ENCODE results near the gene ZNF488.

Gene ZNF488

DNA sequence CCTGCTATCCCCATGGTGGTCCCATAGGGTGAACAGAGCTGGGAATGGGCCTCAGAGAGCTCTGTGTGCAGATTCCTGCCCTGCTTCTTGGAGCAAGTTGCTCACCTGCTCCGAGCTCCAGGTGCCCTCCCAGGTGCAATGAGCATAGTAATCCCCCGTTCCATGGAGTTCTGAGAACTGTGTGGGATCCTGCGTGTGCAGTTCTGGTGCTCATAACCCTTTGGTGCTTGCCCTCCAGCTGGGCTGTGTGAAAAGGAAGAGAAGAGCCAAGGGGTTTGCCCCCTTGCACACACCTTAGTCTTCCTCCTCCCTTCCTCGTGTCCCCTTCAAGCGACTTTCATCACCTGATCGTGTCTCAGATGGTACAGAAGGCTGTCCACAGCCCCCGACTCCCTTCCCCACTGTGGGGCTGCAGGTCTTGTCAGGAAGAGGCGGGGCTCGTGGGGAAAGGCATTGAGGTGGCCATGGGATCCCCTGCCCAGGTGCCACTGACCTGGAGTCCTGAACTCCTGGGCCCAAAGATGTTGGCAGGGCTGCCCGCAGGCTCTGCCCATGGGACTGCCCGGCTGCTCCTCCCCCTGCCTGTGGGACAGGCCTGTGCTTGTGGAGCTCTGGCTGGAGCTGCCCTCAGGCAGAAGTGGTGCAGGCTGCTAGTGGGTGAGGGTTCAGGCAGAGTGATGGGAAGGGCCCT lies 21.9 kb upstream of the ZNF488 start:
- no peak for TF ChIP-seq CTCF (IDR thresholded peaks at IDR 0.05; ENCODE audit: low read depth, low read length)
- H3K27me3 ChIP-seq, result no peaks in the 10 kb centered on the region
- H3K4me3 ChIP-seq (ENCODE audit: low read depth, low read length), result no peak overlapping the region
- no peaks in the 10 kb centered on the region for H3K36me3 ChIP-seq
- DNase-seq, result no peak
- no peaks in the 10 kb centered on the region for H3K4me1 ChIP-seq
- H3K9me3 ChIP-seq, result no peaks in the 10 kb centered on the region

GRCh38 chr10:47404937-47405336 lies 20.8 kb upstream of the ZNF488 start:
- Histone ChIP-seq H3K9me3 (no peaks in the 10 kb centered on the region), H3K27me3 (no peaks in the 10 kb centered on the region), H3K4me3 (ENCODE audit: low read depth, low read length) (no peak overlapping the region), H3K4me1 (no peaks in the 10 kb centered on the region), H3K36me3 (no peaks in the 10 kb centered on the region)
- no peak for TF ChIP-seq CTCF (IDR thresholded peaks at IDR 0.05; ENCODE audit: low read depth, low read length)
- no peak for DNase-seq

GRCh38 chr10:47404446-47404845 lies 20.4 kb upstream of the ZNF488 start:
- no peaks in the 10 kb centered on the region for H3K36me3 ChIP-seq
- no peak overlapping the region for H3K4me3 ChIP-seq (ENCODE audit: low read depth, low read length)
- no peak for DNase-seq
- TF ChIP-seq CTCF (IDR thresholded peaks at IDR 0.05; ENCODE audit: low read depth, low read length), result no peak
- no peaks in the 10 kb centered on the region for H3K27me3 ChIP-seq
- no peaks in the 10 kb centered on the region for H3K4me1 ChIP-seq
- no peaks in the 10 kb centered on the region for H3K9me3 ChIP-seq

GRCh38 chr10:47403446-47404318 lies 19.6 kb upstream of the ZNF488 start:
- DNase-seq, result no peak
- no peaks in the 10 kb centered on the region for H3K9me3 ChIP-seq
- no peaks in the 10 kb centered on the region for H3K27me3 ChIP-seq
- no peak for TF ChIP-seq CTCF (IDR thresholded peaks at IDR 0.05; ENCODE audit: low read depth, low read length)
- no peaks in the 10 kb centered on the region for H3K4me1 ChIP-seq
- no peak overlapping the region for H3K4me3 ChIP-seq (ENCODE audit: low read depth, low read length)
- H3K36me3 ChIP-seq, result no peaks in the 10 kb centered on the region

DNA sequence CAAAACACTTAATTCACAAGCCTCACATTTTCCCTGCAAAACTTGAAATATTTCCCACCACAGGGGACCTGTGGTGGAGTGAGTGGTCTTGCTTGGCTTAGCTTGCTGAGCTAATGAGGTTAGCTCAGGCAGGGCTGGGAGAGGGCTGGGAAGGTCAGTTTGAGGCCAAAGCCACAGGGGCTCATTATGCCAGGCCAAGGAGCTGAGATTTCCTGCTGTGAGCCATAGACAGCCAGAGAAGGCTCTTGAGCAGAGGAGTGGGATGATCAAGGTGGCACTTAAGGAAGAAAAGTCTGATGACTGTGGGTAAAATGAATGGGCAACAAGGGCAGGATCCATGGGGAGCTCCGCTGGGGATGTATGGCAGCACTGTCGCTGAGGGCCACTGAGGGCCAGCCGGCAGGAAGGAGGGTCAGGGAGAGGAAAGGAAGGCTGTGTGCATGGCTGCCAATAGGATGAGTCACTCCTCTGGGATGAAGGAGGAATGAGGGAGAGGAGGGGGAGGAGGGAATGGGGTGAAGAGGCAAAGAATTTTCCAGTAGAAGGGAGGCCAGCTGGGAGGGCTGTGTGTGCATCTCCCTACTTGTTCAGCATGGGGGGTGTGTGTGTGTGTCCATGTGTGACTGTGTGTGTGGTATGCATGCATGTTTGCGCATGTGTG lies 18.7 kb upstream of the ZNF488 start:
- Histone ChIP-seq H3K4me1 (no peaks in the 10 kb centered on the region), H3K36me3 (no peaks in the 10 kb centered on the region), H3K9me3 (no peaks in the 10 kb centered on the region), H3K4me3 (ENCODE audit: low read depth, low read length) (no peak overlapping the region), H3K27me3 (peaks cover 6% of the 10 kb centered on the region)
- DNase-seq, result no peak
- TF ChIP-seq CTCF (IDR thresholded peaks at IDR 0.05; ENCODE audit: low read depth, low read length), result no peak

Measured in BE2C (cell line).